Bronchial epithelial cell (primary cell): Measurements from ENCODE around the gene PEF1. TPM values are rescaled to one million over a fixed set of nuclear protein-coding genes. Genes with fewer than 3 reads are reported as not detected.

Experiments
- DNase-seq: peaks from one replicate; pipeline ENCODE4 v3.0.0-alpha.2; 2010; ENCODE audit warnings: low read depth
- FAIRE-seq: peaks from 2 replicates; lab custom pipeline; 2011; peaks lifted over from hg19 to GRCh38; lab: Jason Lieb, UNC
- H3K27me3 ChIP-seq: 2 replicates; pipeline ENCODE4 v1.5.1; 2011; ENCODE audit warnings: low read length; ENCODE audit not compliant: control insufficient read depth, insufficient read depth
- H3K36me3 ChIP-seq: 2 replicates; pipeline ENCODE4 v1.5.1; 2011; ENCODE audit warnings: low read length; ENCODE audit not compliant: control insufficient read depth, insufficient read depth
- H3K4me3 ChIP-seq: 2 replicates; pipeline ENCODE4 v1.5.1; 2011; ENCODE audit warnings: mild to moderate bottlenecking, low read depth, low read length, control low read depth
- total RNA-seq: library from RNA; depleted of rRNA; stranded (reverse); fragments of >200 nt; gene quantifications from 2 replicates; pipeline ENCODE4 v1.2.1, GENCODE V29; 2014
- TF ChIP-seq, protein P1 (sequence below): IDR thresholded peaks from 2 replicates; pipeline ENCODE4 v1.5.1; 2011; ENCODE audit warnings: mild to moderate bottlenecking, moderate library complexity, low read length, control low read depth, inconsistent platforms; ENCODE audit not compliant: insufficient read depth, severe bottlenecking

PEF1 gene
- total RNA-seq, 1 donor from 2014 or later = 67.4 TPM

DNA sequence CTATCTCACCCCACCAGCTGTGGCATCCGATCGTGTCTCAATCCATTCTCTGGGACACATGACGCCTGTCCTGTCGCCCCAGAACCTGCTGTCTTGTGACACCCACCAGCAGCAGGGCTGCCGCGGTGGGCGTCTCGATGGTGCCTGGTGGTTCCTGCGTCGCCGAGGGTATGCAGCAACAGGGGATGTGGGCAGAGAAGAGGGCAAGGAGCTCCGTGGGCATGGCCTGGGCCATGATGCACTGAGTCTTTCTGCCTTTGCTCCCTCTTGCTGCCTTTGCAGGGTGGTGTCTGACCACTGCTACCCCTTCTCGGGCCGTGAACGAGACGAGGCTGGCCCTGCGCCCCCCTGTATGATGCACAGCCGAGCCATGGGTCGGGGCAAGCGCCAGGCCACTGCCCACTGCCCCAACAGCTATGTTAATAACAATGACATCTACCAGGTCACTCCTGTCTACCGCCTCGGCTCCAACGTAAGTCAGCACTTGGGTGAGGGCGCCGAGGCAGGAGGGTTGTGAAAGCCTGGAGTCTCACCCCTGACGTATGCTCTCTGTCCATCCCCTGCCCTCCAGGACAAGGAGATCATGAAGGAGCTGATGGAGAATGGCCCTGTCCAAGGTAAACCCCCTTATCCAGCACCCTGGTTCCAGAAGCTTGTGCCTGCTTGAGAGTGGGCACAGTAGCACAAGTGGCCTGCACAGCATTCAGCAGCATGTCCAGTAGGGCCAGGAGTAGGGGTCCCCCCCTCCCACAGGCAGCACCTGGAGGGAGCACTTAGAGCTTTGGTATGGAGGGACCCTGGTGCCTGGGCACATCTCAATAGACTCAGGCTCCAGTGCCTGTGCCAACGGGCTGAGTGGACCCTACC lies 59.6 kb downstream of the PEF1 start:
- TF ChIP-seq, protein P1, sequence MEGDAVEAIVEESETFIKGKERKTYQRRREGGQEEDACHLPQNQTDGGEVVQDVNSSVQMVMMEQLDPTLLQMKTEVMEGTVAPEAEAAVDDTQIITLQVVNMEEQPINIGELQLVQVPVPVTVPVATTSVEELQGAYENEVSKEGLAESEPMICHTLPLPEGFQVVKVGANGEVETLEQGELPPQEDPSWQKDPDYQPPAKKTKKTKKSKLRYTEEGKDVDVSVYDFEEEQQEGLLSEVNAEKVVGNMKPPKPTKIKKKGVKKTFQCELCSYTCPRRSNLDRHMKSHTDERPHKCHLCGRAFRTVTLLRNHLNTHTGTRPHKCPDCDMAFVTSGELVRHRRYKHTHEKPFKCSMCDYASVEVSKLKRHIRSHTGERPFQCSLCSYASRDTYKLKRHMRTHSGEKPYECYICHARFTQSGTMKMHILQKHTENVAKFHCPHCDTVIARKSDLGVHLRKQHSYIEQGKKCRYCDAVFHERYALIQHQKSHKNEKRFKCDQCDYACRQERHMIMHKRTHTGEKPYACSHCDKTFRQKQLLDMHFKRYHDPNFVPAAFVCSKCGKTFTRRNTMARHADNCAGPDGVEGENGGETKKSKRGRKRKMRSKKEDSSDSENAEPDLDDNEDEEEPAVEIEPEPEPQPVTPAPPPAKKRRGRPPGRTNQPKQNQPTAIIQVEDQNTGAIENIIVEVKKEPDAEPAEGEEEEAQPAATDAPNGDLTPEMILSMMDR = no peak
- DNase-seq (no peak), FAIRE-seq (no peak)
- H3K4me3 ChIP-seq = no peak overlapping the region
- H3K36me3 ChIP-seq = peaks cover 24% of the 10 kb centered on the region
- no peaks in the 10 kb centered on the region for H3K27me3 ChIP-seq

DNA sequence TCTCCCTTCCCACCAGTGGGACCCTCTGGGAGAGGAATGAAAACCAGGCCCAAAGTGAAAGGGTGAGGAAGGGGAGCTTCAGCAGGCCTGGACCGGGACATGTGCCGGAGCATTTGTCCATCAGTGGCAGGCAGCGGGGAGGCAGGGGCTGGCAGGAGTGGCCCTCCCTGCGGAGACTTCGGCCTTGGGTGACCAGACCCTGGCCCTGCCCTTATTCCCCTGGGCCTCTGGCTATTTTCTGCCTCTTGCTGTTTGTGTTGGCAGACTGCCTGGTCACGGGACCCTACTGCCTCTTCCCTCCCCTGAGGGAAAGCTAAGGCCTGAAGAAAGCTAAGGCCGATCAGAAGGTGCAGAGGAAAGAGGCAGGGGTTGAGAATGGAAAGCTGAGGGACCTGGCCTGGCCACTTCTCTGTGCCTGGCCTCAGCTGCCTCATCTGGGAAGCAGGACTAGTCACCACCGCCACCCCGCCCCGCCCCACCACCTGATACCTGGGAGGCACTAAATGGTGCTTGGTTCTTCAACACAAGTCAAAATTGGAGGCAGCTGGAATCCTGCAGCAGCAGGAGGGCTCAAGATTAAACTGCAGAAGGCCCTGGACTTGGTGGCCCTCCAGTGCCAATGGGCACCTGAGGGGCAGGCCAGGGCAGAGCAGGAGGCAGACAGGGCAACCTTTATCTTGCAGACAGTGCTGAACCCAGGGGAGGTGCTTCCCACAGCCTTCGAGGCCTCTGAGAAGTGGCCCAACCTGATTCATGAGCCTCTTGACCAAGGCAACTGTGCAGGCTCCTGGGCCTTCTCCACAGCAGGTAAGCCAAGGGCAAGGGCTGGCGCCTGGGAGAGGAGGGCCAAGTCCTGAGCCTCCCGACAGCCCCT lies 60.4 kb downstream of the PEF1 start:
- TF ChIP-seq, protein P1 = no peak
- H3K36me3 ChIP-seq = peaks cover 24% of the 10 kb centered on the region
- FAIRE-seq = no peak
- no peak overlapping the region for H3K4me3 ChIP-seq
- no peaks in the 10 kb centered on the region for H3K27me3 ChIP-seq
- DNase-seq = no peak

DNA sequence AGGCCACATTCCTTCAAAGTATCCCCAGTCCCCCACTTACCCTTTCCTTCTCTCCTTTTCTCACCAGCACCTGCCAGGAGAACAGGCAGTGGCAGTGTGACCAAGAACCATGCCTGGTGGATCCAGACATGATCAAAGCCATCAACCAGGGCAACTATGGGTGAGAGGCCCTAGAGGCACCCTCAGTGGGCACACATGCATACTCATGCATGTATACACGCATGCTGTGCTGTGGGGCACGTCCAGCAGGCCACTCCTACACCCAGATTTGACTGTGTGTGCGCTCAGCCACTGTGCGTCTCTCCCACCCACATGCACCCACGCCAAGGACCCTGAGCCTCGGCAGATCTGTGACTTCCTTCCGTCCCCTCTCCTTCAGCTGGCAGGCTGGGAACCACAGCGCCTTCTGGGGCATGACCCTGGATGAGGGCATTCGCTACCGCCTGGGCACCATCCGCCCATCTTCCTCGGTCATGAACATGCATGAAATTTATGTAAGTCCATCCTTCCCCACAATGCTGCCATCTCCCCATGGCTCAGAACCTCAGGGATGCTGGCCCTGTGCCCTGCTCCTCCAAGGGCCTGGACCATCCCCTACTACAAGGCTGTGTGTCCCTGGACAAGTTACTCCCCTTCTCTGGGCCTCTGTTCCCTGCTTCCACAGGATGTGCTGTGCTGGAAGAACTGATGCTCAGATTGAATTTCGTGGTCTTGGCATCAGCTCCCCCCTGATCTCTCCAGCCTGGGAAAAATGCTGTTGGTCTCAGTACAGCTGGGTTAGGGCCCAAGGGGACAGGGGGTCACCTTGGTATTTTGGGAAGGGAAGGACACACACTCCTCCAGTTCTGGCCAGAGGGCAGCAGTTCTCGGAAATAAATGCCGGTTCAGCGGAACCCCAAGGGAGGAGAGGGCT lies 61.3 kb downstream of the PEF1 start:
- TF ChIP-seq, protein P1 = no peak
- Histone ChIP-seq H3K4me3 (no peak overlapping the region), H3K36me3 (peaks cover 24% of the 10 kb centered on the region), H3K27me3 (no peaks in the 10 kb centered on the region)
- DNase-seq = no peak
- no peak for FAIRE-seq

DNA sequence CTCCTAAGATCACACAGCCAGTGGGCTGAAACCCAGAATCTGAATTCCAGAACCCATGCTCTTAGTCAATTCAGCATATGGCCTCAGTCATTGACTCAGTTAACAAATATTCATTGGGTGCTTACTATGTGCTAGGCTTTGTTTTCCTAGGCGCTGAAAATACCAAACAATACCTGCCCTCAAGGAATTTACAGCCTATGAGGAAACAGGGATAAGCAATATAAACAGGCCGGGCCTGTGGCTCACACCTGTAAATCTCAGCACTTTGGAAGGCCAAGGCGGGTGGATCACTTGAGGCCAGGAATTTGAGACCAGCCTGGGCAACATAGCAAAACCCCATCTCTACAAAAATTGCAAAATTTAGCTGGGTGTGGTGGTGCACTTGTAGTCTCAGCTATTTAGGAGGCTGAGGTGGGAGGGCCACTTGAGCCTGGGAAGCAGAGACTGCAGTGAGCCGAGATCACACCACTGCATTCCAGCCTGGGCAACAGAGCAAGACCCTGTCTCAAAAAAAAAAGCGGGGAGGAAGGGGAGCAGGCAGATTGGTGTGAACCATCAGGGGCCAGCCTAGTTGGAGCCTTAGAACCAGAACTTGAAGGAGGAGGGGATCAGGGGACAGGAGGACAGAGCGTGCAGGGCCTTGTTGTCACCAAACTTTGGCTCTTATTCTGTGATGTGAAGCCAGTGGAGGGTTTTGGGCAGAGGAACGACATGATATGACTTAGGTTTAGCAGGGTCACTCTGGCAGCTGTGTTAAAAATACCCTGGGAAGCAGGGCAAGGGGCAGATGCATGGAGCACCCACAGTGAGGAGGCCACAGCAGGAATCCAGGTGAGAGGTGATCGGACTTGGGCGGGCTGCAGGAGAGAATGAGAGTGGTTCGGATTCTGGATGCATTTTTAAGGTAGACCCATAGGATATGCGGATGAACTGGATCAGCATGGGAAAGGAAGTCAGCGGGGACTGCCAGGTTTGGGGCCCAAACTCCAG lies 62.6 kb downstream of the PEF1 start:
- TF ChIP-seq, protein P1 = no peak
- no peak for FAIRE-seq
- Histone ChIP-seq H3K27me3 (no peaks in the 10 kb centered on the region), H3K4me3 (no peak overlapping the region), H3K36me3 (peaks cover 24% of the 10 kb centered on the region)
- DNase-seq = peak; percentile 93
